ENCODE data around the gene GIMAP2.

GRCh38 chr7:150732786-150733481, 47.4 kb downstream of the GIMAP2 start:
- TF ChIP-seq POLR2A (IDR thresholded peaks at IDR 0.05), result no peak
- TF ChIP-seq CTCF (IDR thresholded peaks at IDR 0.05), result no peak
- TF ChIP-seq POLR2AphosphoS5 (IDR thresholded peaks at IDR 0.05), result no peak
